Stimulated activated CD4-positive, alpha-beta T cell treated with anti-CD3 and anti-CD28 coated beads, Interleukin-1b, Interleukin-23, amount 100 ng/mL, for 48 hours (primary cell): ENCODE data around the gene CDKN1B.
A peak's percentile ranks its signal among the peaks of the same experiment; 100 is the strongest.

Source experiments
- DNase-seq: peaks from one replicate; pipeline ENCODE4 v3.0.0-alpha.2; 2020

Gene CDKN1B

GRCh38 chr12:12704593-12705230 lies 12.5 kb upstream of the CDKN1B start:
- no peak for DNase-seq

DNA sequence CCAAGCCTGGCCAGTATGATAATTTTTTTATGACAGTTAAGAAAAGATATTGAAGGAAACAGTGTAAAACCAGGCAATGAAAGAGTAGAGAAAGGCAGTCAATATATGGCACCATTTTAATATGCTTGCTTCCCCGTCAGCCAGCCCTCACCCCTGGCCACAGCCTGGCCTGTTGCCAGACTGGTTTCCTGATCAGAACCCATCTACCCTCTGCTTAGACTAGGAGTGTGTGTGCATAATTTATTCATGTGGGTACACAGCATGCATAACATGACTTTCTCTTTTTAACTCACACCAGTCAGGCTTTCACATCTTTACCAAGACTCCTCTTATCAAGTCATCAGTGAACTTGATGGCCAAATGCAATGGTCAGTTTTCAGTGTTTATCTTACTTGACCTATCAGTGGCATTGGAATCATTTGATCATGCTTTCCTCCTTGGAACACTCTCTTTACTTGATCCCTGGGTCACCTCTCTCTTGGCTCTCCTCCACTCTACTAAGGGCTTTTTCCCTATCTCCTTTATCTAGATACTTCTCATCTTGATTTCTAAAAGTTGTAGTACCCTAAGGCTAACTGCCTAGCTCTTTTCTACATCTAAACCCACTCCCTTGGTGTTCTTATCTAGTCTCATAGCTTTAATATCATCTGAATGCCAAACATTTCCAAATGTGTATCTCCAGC lies 11.2 kb upstream of the CDKN1B start:
- DNase-seq: peak; percentile 65

- DNase-seq: no peak
Measured at GRCh38 chr12:12713932-12714275, 3.3 kb upstream of the CDKN1B start.

DNA sequence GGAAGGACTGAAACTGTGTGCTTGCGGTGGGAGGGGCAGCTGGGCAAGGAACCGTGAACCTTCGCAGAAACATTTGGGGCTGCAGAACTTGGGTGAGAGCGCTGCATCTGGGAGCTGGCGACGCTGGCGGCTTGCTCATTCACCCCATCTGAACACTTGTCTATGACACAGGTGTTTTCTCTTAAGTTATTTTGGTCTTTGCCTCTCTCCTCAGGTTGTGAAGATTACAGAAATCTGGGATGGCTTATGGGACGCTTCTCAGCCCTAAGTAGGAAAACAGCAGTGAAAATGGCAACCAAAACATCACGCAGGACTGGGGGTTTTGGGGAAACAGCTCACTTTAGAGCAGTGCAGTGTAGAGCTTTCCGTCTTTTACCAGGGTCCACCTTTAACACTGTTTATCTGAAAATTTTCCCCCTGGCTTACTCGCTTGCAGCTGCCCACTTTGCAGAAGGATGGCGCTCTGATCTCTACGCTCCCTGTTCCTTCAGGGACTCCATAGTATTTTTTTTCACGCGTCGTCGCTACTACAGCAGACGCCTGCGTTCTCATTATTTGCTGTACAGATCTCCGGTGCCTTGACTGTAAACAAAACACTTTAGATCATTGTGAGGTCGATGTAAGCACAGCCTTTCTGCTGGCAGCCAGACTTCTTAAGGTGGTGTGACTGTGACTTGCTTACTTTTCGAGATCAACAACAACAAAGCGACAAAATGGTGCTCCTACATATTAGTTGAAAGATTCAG lies 2.7 kb upstream of the CDKN1B start:
- peak; percentile 42 for DNase-seq

DNA sequence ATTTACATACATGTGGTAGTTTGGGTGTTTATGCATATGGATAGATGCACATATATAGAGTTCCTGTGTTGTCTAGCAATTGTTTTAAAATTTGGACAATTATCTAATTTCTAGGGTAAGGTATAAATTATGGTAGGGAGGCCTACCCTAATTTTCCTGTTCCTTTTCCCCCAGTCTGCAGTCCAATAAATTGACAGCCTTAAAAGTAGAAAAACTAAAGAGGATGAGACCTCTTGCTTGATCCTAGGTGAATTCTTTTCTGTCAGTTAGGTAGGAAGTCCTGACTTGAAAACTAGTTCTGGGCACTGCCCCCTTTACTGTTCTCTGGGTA lies 2.1 kb upstream of the CDKN1B start:
- no peak for DNase-seq

DNA sequence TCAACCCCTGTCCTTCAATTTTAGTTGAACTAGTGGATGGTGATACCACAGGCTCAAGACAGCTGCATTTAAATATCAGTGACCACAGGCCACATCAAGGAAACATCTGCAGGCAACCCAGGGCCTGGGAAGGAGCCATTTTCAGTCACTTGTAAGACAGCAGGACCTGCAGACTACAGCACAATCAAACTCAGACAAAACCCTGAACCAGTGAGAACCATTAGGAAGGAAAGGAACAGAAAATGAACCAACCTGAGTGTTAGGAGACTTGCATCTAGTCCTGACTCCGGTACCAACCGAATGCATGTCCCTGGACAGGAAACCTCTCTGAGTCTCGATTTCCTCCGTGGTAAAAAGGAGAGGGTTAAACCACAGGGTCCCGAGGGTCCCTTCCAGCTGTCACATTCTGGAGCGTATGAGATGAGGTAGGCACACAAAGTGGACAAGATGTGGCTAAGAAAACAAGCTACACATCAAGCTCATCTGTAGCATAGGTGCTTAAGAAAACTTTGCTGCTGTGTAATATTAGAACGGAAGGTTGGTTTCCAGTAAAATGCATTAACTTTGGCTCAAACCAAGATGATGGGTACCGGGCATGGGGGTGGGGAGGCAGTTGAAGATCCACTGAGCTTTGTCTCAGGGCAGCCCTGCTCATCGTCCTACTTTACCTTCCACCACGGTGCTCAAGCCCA lies 1.6 kb upstream of the CDKN1B start:
- peak; percentile 51 for DNase-seq

DNA sequence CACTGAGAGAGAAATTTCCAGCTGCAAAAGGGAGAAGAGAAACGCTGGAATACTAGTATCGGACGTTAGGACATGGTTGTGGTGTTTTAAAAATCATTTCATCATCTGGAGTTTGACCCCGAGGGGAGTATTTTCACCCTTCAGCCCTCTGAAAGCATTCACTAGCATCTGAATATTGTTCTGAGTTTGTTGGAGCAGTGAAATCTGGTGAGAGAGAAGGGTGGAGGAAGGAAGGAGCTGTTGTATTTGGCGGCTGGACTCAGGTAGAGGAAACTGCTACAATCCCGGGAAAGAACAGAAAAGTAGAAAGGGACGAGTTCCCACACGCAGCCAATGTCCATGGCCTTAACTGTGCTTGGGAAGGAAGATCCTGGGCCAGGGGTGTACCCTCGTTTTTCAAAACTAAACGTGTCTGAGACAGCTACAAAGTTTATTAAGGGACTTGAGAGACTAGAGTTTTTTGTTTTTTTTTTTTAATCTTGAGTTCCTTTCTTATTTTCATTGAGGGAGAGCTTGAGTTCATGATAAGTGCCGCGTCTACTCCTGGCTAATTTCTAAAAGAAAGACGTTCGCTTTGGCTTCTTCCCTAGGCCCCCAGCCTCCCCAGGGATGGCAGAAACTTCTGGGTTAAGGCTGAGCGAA lies 896 bp upstream of the CDKN1B start:
- no peak for DNase-seq

DNA sequence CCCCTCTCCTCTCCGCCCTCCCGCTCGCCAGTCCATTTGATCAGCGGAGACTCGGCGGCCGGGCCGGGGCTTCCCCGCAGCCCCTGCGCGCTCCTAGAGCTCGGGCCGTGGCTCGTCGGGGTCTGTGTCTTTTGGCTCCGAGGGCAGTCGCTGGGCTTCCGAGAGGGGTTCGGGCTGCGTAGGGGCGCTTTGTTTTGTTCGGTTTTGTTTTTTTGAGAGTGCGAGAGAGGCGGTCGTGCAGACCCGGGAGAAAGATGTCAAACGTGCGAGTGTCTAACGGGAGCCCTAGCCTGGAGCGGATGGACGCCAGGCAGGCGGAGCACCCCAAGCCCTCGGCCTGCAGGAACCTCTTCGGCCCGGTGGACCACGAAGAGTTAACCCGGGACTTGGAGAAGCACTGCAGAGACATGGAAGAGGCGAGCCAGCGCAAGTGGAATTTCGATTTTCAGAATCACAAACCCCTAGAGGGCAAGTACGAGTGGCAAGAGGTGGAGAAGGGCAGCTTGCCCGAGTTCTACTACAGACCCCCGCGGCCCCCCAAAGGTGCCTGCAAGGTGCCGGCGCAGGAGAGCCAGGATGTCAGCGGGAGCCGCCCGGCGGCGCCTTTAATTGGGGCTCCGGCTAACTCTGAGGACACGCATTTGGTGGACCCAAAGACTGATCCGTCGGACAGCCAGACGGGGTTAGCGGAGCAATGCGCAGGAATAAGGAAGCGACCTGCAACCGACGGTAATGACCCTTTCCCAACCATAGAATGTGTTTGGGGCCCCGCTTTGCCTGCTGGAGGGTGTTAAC lies 615 bp downstream of the CDKN1B start:
- DNase-seq: no peak

- no peak for DNase-seq
Measured at GRCh38 chr12:12718381-12718759, 1.2 kb downstream of the CDKN1B start.

- peak; percentile 23 for DNase-seq
Measured at GRCh38 chr12:12718853-12719252, 1.7 kb downstream of the CDKN1B start.

GRCh38 chr12:12719496-12719895 lies 2.3 kb downstream of the CDKN1B start:
- DNase-seq: no peak

DNA sequence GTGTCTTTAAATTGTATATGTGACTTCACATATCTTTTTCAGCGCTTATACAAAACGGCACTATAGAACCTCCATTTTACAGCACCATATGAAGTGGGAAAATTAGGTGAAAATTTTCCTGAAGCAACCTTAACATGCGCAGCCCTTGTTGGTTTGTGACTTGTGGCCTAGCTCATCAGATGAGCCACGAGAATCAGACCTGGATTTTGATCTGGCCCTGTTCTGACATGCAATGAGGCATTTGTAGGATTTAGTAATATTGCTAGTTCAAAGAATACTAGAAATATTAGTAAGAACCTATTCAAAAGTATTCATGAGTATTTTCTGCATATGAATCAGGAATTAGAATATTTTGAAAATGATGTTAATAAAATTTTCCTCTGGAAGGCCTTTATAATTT lies 2.9 kb downstream of the CDKN1B start:
- DNase-seq: no peak

DNA sequence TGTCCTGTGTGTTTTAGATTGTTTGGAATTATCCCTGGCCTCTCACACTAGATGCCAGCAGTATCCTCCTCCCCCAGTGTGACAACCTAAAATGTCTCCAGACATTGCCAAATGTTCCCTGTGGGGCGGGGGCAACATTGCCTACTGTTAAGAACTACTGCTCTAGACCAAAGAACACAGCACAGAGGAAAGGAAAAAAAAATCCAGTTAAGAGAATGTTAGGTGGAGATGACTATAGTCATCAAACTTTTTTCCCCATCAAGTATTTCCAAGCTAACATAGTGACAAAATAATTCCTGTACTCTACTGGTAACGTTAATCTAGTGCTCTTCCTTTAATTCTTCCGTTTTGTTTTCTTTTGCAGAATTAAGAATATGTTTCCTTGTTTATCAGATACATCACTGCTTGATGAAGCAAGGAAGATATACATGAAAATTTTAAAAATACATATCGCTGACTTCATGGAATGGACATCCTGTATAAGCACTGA lies 3.5 kb downstream of the CDKN1B start:
- DNase-seq: no peak

GRCh38 chr12:12721176-12721751 lies 4.1 kb downstream of the CDKN1B start:
- DNase-seq: no peak

DNA sequence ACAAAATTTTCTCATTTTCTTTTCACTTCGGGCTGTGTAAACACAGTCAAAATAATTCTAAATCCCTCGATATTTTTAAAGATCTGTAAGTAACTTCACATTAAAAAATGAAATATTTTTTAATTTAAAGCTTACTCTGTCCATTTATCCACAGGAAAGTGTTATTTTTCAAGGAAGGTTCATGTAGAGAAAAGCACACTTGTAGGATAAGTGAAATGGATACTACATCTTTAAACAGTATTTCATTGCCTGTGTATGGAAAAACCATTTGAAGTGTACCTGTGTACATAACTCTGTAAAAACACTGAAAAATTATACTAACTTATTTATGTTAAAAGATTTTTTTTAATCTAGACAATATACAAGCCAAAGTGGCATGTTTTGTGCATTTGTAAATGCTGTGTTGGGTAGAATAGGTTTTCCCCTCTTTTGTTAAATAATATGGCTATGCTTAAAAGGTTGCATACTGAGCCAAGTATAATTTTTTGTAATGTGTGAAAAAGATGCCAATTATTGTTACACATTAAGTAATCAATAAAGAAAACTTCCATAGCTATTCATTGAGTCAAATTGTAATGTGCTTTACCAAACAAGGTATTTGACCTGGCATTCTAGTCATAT lies 4.8 kb downstream of the CDKN1B start:
- DNase-seq: no peak

- DNase-seq: no peak
Measured at GRCh38 chr12:12722435-12723148, 5.4 kb downstream of the CDKN1B start.

DNA sequence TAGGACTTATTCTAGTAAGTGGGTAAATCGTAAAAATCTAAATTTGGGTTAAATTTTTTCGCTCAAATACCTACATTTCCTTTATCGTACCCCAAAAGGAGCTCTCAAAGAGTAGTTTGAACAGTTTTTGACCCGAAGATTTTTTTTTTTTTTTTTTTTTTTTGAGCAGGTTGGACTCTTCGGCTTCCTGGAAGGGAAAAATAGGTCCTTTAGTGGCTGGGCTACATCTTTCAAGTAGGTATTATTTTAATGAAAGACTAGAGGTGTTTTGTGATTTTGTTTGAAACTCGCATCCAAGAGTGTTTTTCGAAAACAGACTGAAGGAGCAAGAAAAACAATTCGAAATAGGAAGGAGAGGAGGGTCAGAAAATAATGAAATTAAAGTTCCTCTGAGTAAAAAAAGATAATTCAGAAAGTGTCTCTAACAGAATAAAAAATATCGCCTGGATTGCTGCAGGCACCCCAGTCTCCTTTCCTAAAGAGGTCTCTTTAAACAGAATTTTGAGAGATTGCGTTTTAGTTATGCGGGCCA lies 6.0 kb downstream of the CDKN1B start:
- DNase-seq: no peak

- peak; percentile 30 for DNase-seq
Measured at GRCh38 chr12:12723681-12724420, 6.7 kb downstream of the CDKN1B start.

DNA sequence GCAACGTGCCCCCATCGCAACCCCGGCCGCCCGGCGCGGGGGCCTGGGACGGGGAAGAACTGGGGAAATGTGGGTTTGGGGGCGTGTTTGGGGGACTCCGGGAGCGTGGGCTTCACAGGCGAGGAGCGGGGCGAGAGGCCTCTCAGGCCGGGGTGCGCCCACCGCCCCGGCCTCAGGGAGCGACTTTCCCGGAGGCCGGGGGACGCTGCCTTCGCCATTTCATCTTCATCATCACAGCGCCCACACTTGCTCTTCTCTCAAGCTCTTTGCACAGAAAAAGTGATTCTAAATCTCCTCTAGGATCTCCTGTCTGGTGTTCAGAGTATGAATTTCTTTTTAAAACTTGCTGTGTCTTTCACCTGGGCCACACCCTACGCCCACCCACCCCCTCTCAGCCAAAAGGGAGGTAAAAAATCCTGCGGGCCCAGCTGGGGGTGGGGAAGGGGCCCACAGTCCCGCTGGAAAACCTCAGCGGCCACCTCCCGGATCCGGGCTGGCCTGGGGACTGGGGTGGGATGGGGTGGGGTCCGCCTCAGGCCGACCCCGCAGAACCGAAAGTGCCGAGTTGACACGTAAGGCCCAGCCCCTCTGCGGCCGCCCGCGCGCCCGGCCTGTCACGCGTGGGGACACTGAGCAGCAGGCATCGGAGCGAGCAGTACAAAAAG lies 7.4 kb downstream of the CDKN1B start:
- DNase-seq: no peak
